Measurements from ENCODE around the gene CCS.

GRCh38 chr11:66564538-66564937, 28.4 kb upstream of the CCS start:
- no peak for TF ChIP-seq POLR2A (IDR thresholded peaks at IDR 0.05; ENCODE audit: low read depth, low read length)
- TF ChIP-seq TAF1 (IDR thresholded peaks at IDR 0.05; ENCODE audit: low read depth, low read length) = no peak
- no peak for TF ChIP-seq PAX5 (IDR thresholded peaks at IDR 0.05; ENCODE audit: insufficient read depth, low read length, severe bottlenecking)
- TF ChIP-seq POLR2AphosphoS5 (IDR thresholded peaks at IDR 0.05; ENCODE audit: low read depth, low read length) = no peak
- no peak for TF ChIP-seq POU2F2 (IDR thresholded peaks at IDR 0.05; ENCODE audit: low read depth, low read length)
- no peak for TF ChIP-seq SPI1 (IDR thresholded peaks at IDR 0.05; ENCODE audit: low read depth, low read length)

Data from GM12891 (cell line).